Posterior vena cava (tissue), 2 donors: Measurements from ENCODE around the gene CDIP1. TPM values are rescaled to one million over a fixed set of nuclear protein-coding genes. Genes with fewer than 3 reads are reported as not detected.

ENCODE experiments used
- DNase-seq: peaks from one replicate; pipeline ENCODE4 v3.0.0-alpha.2; 2020; ENCODE audit warnings: low spot score
- intact Hi-C, 2 donors: fragments of 100-400 bp; cut with DNase I; formaldehyde crosslinking; loops; one replicate each; pipeline versions ENCODE4 v1.14.1 to v1.14.2; 2022 to 2023
- total RNA-seq, 2 donors: library from RNA; stranded (reverse); fragmentation: NEBNext Ultra II Directional; extraction: Animal tissue kit (Norgen Biotek cat#: 25700); gene quantifications; one replicate each; pipeline ENCODE4 v1.2.1, GENCODE V29; 2021
- donor health status: DM: yes; HTN: yes; CAD: no.
- donor health status: DM: yes; HTN: yes; CAD: no.

CDIP1 gene
- total RNA-seq, 2 donors from 2014 or later: 19.4 to 21.1 TPM

- no peak for DNase-seq
- intact Hi-C loops: no loop called here
Observed at GRCh38 chr16:4550591-4550990, 12.0 kb upstream of the CDIP1 start.

- intact Hi-C loops: loop anchor here in 1 of 2 donors (5.0 kb wide), 1 partner anchor 41 kb away; no protein-coding TSS in a partner anchor
- no peak for DNase-seq
Observed at GRCh38 chr16:4548124-4548523, 9.6 kb upstream of the CDIP1 start.

GRCh38 chr16:4544473-4544872 is 5.9 kb upstream of the CDIP1 start:
- intact Hi-C loops: no loop called here
- DNase-seq: no peak

- intact Hi-C loops: no loop called here
- DNase-seq: no peak
Observed at GRCh38 chr16:4539716-4540284, 1.2 kb upstream of the CDIP1 start.

- intact Hi-C loops: no loop called here
Observed at GRCh38 chr16:4537376-4538343, 913 bp downstream of the CDIP1 start.

GRCh38 chr16:4536391-4537106 is 2.0 kb downstream of the CDIP1 start:
- intact Hi-C loops: no loop called here

More at GRCh38 chr16:4537376-4538343, 913 bp downstream of the CDIP1 start:
- no peak for DNase-seq

DNA sequence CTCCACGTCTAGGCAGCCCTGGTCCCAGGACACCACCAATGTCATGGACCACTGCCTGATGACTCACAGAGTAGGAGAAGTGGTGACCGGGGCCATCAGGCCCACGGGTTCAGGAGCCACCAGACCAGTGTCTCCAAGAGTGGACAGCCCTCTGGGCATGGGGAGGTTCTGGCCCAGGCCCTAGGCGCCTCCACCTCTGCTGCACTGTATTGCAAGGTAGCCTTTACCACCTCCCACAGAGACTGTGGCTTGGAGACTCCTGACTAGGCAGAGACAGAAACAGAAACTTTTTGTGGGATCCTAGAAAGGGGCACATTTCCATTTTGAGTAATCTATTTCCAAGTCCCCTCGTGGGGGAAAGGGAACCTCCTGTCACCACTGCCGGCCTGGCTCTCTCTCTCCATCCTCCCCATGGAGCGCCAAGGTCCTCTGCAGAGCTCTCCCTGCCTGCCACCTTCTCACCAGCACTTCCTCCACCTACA is 2.9 kb downstream of the CDIP1 start:
- intact Hi-C loops: no loop called here
- no peak for DNase-seq

More at GRCh38 chr16:4536391-4537106, 2.0 kb downstream of the CDIP1 start:
- DNase-seq: no peak

GRCh38 chr16:4534151-4534790 is 4.3 kb downstream of the CDIP1 start:
- intact Hi-C loops: no loop called here
- DNase-seq: no peak

GRCh38 chr16:4533490-4533889 is 5.1 kb downstream of the CDIP1 start:
- intact Hi-C loops: no loop called here
- DNase-seq: no peak

DNA sequence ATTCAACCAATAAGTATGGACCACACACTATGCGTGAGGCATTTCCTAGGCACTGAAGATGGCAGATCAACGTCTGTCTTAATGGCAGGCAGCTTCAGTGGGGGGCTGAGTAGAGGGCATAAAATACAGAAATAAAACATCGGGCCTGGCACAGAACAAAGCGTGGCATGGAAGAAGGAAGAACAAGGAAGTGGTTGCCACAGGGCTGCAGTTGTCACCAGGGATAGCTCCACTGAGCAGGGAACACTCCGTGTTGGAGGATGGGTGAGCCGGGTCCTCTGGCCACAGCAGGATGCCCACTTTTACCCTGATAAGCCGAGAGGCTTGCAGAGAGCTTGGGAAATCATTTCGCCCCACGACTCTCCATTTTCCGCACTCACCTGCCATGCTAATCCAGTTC is 6.3 kb downstream of the CDIP1 start:
- intact Hi-C loops: no loop called here
- DNase-seq: no peak

DNA sequence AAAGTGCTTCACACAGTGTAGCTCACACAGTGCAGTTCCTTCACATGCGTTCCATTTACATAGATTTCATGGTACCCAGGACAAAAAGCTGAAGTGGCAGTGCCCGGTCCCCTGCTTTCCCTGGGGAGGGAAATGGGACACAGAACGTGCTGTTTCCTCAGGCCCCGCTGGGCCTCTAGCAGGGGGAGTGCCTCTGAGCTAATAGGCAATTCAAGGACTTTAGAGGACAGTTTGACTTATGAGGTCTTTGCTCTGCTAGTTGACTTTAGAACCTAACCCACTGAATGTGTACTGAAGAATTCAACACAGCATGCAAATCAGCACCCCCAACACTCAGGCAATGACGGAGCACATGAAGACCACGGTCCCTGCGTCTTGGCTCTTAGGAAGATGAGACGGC is 6.8 kb downstream of the CDIP1 start:
- DNase-seq: no peak
- intact Hi-C loops: loop anchor here in 1 of 2 donors (1.0 kb wide), 1 partner anchor 15 kb away; no protein-coding TSS in a partner anchor

GRCh38 chr16:4529085-4530060 is 9.2 kb downstream of the CDIP1 start:
- DNase-seq: no peak
- intact Hi-C loops: no loop called here

- DNase-seq: no peak
Observed at GRCh38 chr16:4525634-4526277, 12.8 kb downstream of the CDIP1 start.

GRCh38 chr16:4525069-4525468 is 13.5 kb downstream of the CDIP1 start:
- intact Hi-C loops: no loop called here
- DNase-seq: no peak

More at GRCh38 chr16:4525634-4526277, 12.8 kb downstream of the CDIP1 start:
- intact Hi-C loops: no loop called here

GRCh38 chr16:4524571-4524970 is 14.0 kb downstream of the CDIP1 start:
- intact Hi-C loops: no loop called here

DNA sequence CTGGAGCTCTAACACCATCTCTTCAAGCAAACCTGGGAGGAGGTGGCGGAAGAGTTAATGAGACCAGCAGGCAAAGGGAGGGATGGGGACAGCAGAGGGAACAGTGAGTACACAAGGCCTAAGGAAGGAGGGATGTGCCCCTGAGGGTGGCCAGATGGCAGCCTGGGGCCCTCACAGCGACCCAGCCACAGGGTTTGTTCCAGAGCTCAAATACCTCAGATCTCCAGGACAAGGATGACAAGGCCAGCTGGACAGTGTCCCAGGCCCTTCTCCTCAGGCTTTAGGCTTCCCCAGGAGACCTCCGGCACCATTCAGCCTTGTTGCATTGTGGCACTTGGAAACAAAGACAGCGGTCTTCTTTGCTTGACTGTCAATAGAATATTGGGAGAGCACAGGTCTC is 14.9 kb downstream of the CDIP1 start:
- no peak for DNase-seq
- intact Hi-C loops: no loop called here

More at GRCh38 chr16:4524571-4524970, 14.0 kb downstream of the CDIP1 start:
- no peak for DNase-seq

- intact Hi-C loops: no loop called here
- no peak for DNase-seq
Observed at GRCh38 chr16:4522051-4522581, 16.5 kb downstream of the CDIP1 start.
